ENCODE results near the gene TSPAN10. TPM values are rescaled to one million over a fixed set of nuclear protein-coding genes. Genes with fewer than 3 reads are reported as not detected.

The TSPAN10 gene
- total and polyA plus RNA-seq, 2 of the 4 experiments (the other 2 are of a cell fraction): 1.4 to 4.5 TPM

GRCh38 chr17:81648013-81648706, 11.2 kb downstream of the TSPAN10 start:
- ATAC-seq (ENCODE audit: low read depth): peak; percentile 9; the same call in 1 of the 2 replicates
- Histone ChIP-seq H3K9me3 (ENCODE audit: control insufficient read depth, insufficient read depth, low read length) (peaks cover 8% of the 10 kb centered on the region; the same call in 1 of the 2 replicates), H3K4ac (ENCODE audit: low read depth, low read length) (no peak overlapping the region), H3K56ac (ENCODE audit: extremely low read depth, insufficient read depth, low read length) (no peak overlapping the region), H3K23ac (ENCODE audit: low read depth, low read length) (no peak overlapping the region), H3K4me2 (ENCODE audit: low read depth, low read length) (no peak overlapping the region; the same call in 1 of the 2 replicates), H2AFZ (replicated peaks; ENCODE audit: low read length, poor library complexity) (peak overlapping the region; percentile 67), H3K27ac (ENCODE audit: insufficient read depth, low read length) (no peak overlapping the region), H2BK5ac (ENCODE audit: low read depth, low read length, poor library complexity, severe bottlenecking) (no peak overlapping the region), H3K18ac (ENCODE audit: low read depth, low read length) (no peak overlapping the region), H3K9me1 (ENCODE audit: insufficient read depth, low read length) (peaks cover 12% of the 10 kb centered on the region), H2AK5ac (ENCODE audit: low read depth, low read length) (no peak overlapping the region), H4K91ac (ENCODE audit: insufficient read depth, low read depth, low read length) (no peak overlapping the region), H3K4me3 (ENCODE audit: insufficient read depth, low read depth, low read length) (no peak overlapping the region; the same call in 1 of the 2 replicates), H4K8ac (ENCODE audit: low read depth in 2 of 2, low read length in 2 of 2) (no peak overlapping the region), H3K36me3 (ENCODE audit: control insufficient read depth, insufficient read depth, low read length) (0 out of 2 replicates have a peak, but pooled peaks cover 2% of the 10 kb centered on the region), H2BK120ac (ENCODE audit: low read depth, low read length) (no peak overlapping the region), H3K9ac (ENCODE audit: low read depth, low read length) (no peak overlapping the region), H3K79me1 (ENCODE audit: low read depth in 1 of 2, low read length in 2 of 2) (no peaks in the 10 kb centered on the region; a peak in 1 of 4 replicates), H2AK9ac (replicated peaks; ENCODE audit: low read depth, low read length, poor library complexity) (no peak overlapping the region), H2BK15ac (ENCODE audit: low read depth, low read length) (no peak overlapping the region), H3K14ac (replicated peaks; ENCODE audit: low read depth, low read length) (no peak overlapping the region), H4K20me1 (ENCODE audit: insufficient read depth, low read length) (peaks cover 3% of the 10 kb centered on the region; the same call in 1 of the 2 replicates), H4K5ac (ENCODE audit: low read depth, low read length) (no peak overlapping the region), H3K4me1 (ENCODE audit: control insufficient read depth, insufficient read depth, low read length) (peaks cover 6% of the 10 kb centered on the region), H3K27me3 (ENCODE audit: control insufficient read depth, insufficient read depth, low read length) (peaks cover 19% of the 10 kb centered on the region), H2BK20ac (ENCODE audit: low read depth, low read length) (no peak overlapping the region)
- ChIA-PET POLR2A (ENCODE audit: unreplicated experiment) (no interaction called here), CTCF (no interaction called here)
- dilution Hi-C loops (cut with HindIII; ENCODE audit: low sequenced_read_pairs, unreplicated experiment): no loop called here
- intact Hi-C loops (cut with micrococcal nuclease): no loop called here
- WGBS, 2 experiments (ENCODE audit: extremely low coverage in 2 of 2, insufficient read length in 1 of 2): 9% methylated on average over 60 of the region's 78 CpGs; no CpG with 5 or more reads in 1 of the 2 experiments
- BruUV-seq (replicated peaks): no TSS peak
- in situ Hi-C loops (cut with MboI; ENCODE audit: low sequenced_read_pairs): no loop called here
- no peak for DNase-seq
- TF ChIP-seq CTCF (conservative IDR thresholded peaks at IDR 0.05; ENCODE audit: low read depth, low read length): no peak
- TF ChIP-seq MAZ (IDR thresholded peaks at IDR 0.05; ENCODE audit: borderline replicate concordance, low read depth, low read length): no peak
- TF ChIP-seq SMC3 (IDR thresholded peaks at IDR 0.05; ENCODE audit: low read depth, low read length): no peak
- TF ChIP-seq CEBPB (IDR thresholded peaks at IDR 0.05; ENCODE audit: low read depth, low read length): no peak
- TF ChIP-seq MAFK (IDR thresholded peaks at IDR 0.05; ENCODE audit: low read depth, low read length): no peak
- no peak for TF ChIP-seq RFX5 (IDR thresholded peaks at IDR 0.05; ENCODE audit: low read depth, low read length)
- TF ChIP-seq BHLHE40 (IDR thresholded peaks at IDR 0.05; ENCODE audit: low read depth, low read length): no peak
- TF ChIP-seq POLR2A (IDR thresholded peaks at IDR 0.05; ENCODE audit: low read depth, low read length): no peak
- TF ChIP-seq NFE2L2 (IDR thresholded peaks at IDR 0.05; ENCODE audit: low read depth, low read length): no peak
- TF ChIP-seq RAD21 (IDR thresholded peaks at IDR 0.05; ENCODE audit: low read length): no peak
- no peak for TF ChIP-seq FOS (IDR thresholded peaks at IDR 0.05; ENCODE audit: low read depth, low read length)
- no peak for TF ChIP-seq MXI1 (IDR thresholded peaks at IDR 0.05; ENCODE audit: borderline replicate concordance, low read depth, low read length)
- TF ChIP-seq RCOR1 (IDR thresholded peaks at IDR 0.05; ENCODE audit: insufficient replicate concordance, low read length): no peak
- TF ChIP-seq USF2 (IDR thresholded peaks at IDR 0.05; ENCODE audit: low read depth, low read length): no peak
- no peak for TF ChIP-seq CHD1 (IDR thresholded peaks at IDR 0.05; ENCODE audit: low read depth, low read length)
